ENCODE data around the gene SSC4D. TPM values are rescaled to one million over a fixed set of nuclear protein-coding genes. Genes with fewer than 3 reads are reported as not detected.
"Not testable (repeated sequence)": the region's sequence is repeated elsewhere in the genome, so short reads cannot be mapped to it uniquely, and the experiment has no call there.

SSC4D gene
- total and polyA plus RNA-seq, 4 donors: 0.28 to 2.1 (median 1.9) TPM

- DNase-seq (no peak), ATAC-seq (ENCODE audit: insufficient read depth, low FRiP score) (no peak)
- TF ChIP-seq CTCF (IDR thresholded peaks at IDR 0.05; ENCODE audit: control extremely low read depth, extremely low read depth): no peak
- Histone ChIP-seq H3K36me3 (ENCODE audit: control insufficient read depth in 4 of 4, insufficient read depth in 4 of 4, low read length in 4 of 4) (no peaks in the 10 kb centered on the region), H3K27me3 (ENCODE audit: control insufficient read depth in 3 of 3, insufficient read depth in 3 of 3, low read length in 2 of 3) (no peaks in the 10 kb centered on the region), H3K9ac (ENCODE audit: insufficient read depth in 1 of 2, low read length in 2 of 2) (no peak overlapping the region), H3K9me3 (ENCODE audit: control insufficient read depth in 4 of 4, insufficient read depth in 3 of 4, low read length in 3 of 4) (no peaks in the 10 kb centered on the region), H3K27ac (ENCODE audit: low read depth in 1 of 2, low read length in 1 of 2) (no peak overlapping the region), H3K4me1 (ENCODE audit: control insufficient read depth in 5 of 5, insufficient read depth in 5 of 5, low read length in 5 of 5) (peaks cover 0 to 2% (median 0%) of the 10 kb centered on the region in 5 donors), H3K4me3 (no peak overlapping the region)
- 76 to 86% methylated on average over 2 to 4 of the region's 4 CpGs for WGBS, 2 donors
Observed at GRCh38 chr7:76407718-76408117, 1.8 kb downstream of the SSC4D start.

DNA sequence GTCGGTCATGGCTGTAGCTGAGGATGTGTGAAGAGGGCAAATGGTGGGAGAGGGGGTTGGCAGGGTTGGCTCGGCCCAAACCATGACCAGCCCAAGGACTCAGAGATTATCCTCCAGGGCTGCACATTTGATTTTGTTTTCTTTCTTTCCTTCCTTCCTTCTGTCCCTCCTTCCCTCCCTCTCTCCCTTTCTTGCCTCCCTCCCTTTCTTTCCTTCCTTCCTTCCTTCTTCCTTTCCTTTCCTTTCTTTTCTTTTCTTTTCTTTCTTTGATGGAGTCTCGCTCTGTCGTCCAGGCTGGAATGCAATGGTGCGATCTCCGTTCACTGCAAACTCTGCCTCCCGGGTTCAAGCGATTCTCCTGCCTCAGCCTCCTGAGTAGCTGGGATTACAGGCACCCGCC, 3.8 kb downstream of the SSC4D start:
- WGBS, 2 donors: 86 to 91% methylated on average over 9 of the region's 9 CpGs
- H3K4me1 ChIP-seq (ENCODE audit: control insufficient read depth in 5 of 5, insufficient read depth in 5 of 5, low read length in 5 of 5): peaks cover 0 to 2% (median 0%) of the 10 kb centered on the region in 5 donors

DNA sequence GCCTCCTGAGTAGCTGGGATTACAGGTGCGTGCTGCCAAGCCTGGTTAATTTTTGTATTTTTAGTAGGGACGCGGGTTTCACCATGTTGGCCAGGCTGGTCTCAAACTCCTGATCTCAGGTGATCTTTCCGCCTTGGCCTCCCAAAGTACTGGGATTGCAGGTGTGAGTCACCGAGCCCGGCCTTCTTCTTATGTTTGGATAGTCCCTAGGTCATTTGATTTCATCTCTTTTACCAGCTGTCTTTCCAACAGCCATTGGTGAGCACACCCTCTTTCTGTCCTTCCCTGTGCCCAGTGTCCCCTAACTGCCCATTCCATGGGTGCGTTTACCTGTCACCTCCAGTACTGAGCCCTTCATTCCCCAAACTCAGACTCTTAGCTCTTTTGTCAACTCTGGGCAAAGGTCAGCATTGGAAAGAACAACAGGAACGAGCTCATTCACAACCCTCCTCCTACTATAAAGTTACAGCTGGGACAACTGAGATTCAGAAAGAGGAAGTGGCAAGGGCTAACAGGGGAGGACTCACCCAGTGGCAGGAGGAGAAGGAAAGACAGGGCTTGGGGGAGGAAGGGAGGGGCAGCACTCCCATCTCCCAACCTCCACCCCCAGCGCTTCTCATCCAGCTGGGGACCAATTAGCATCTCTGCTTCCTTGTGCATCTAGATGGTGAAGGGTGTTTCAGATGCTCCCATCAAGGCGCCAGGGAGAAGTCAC, 5.6 kb downstream of the SSC4D start:
- no peak for TF ChIP-seq CTCF (IDR thresholded peaks at IDR 0.05; ENCODE audit: control extremely low read depth, extremely low read depth)
- no peak overlapping the region for H3K4me3 ChIP-seq
- WGBS, 2 donors: 78 to 81% methylated on average over 10 of the region's 10 CpGs
- H3K27me3 ChIP-seq (ENCODE audit: control insufficient read depth in 3 of 3, insufficient read depth in 3 of 3, low read length in 2 of 3): no peaks in the 10 kb centered on the region
- peaks cover 0 to 1% (median 0%) of the 10 kb centered on the region in 4 donors for H3K9me3 ChIP-seq (ENCODE audit: control insufficient read depth in 4 of 4, insufficient read depth in 3 of 4, low read length in 3 of 4)
- H3K4me1 ChIP-seq (ENCODE audit: control insufficient read depth in 5 of 5, insufficient read depth in 5 of 5, low read length in 5 of 5): peaks cover 0 to 2% (median 0%) of the 10 kb centered on the region in 5 donors
- ATAC-seq (ENCODE audit: insufficient read depth, low FRiP score) (peak; percentile 61), DNase-seq (no peak)
- H3K36me3 ChIP-seq (ENCODE audit: control insufficient read depth in 4 of 4, insufficient read depth in 4 of 4, low read length in 4 of 4): no peaks in the 10 kb centered on the region
- no peak overlapping the region for H3K27ac ChIP-seq (ENCODE audit: low read depth in 1 of 2, low read length in 1 of 2)
- H3K9ac ChIP-seq (ENCODE audit: insufficient read depth in 1 of 2, low read length in 2 of 2): no peak overlapping the region

More for the DNA sequence above, 3.8 kb downstream of the SSC4D start:
- no peak for ATAC-seq (ENCODE audit: insufficient read depth, low FRiP score)
- Histone ChIP-seq H3K9ac (ENCODE audit: insufficient read depth in 1 of 2, low read length in 2 of 2) (no peak overlapping the region), H3K27me3 (ENCODE audit: control insufficient read depth in 3 of 3, insufficient read depth in 3 of 3, low read length in 2 of 3) (no peaks in the 10 kb centered on the region), H3K27ac (ENCODE audit: low read depth in 1 of 2, low read length in 1 of 2) (no peak overlapping the region), H3K4me3 (peak overlapping the region; percentile 4), H3K9me3 (ENCODE audit: control insufficient read depth in 4 of 4, insufficient read depth in 3 of 4, low read length in 3 of 4) (no peaks in the 10 kb centered on the region), H3K36me3 (ENCODE audit: control insufficient read depth in 4 of 4, insufficient read depth in 4 of 4, low read length in 4 of 4) (no peaks in the 10 kb centered on the region)
- TF ChIP-seq CTCF (IDR thresholded peaks at IDR 0.05; ENCODE audit: control extremely low read depth, extremely low read depth): no peak
- no peak for DNase-seq

- not testable (repeated sequence) for ATAC-seq (ENCODE audit: insufficient read depth, low FRiP score); DNase-seq; H3K9me3 ChIP-seq (ENCODE audit: control insufficient read depth in 4 of 4, insufficient read depth in 3 of 4, low read length in 3 of 4)
Observed at GRCh38 chr7:76403097-76403496, 6.4 kb downstream of the SSC4D start.

More at GRCh38 chr7:76403097-76403496, 6.4 kb downstream of the SSC4D start:
- H3K9ac ChIP-seq (ENCODE audit: insufficient read depth in 1 of 2, low read length in 2 of 2); H3K4me1 ChIP-seq (ENCODE audit: control insufficient read depth in 5 of 5, insufficient read depth in 5 of 5, low read length in 5 of 5); H3K27ac ChIP-seq (ENCODE audit: low read depth in 1 of 2, low read length in 1 of 2); H3K36me3 ChIP-seq (ENCODE audit: control insufficient read depth in 4 of 4, insufficient read depth in 4 of 4, low read length in 4 of 4); H3K27me3 ChIP-seq (ENCODE audit: control insufficient read depth in 3 of 3, insufficient read depth in 3 of 3, low read length in 2 of 3); H3K4me3 ChIP-seq: not testable (repeated sequence)
- 65 to 71% methylated on average over 8 of the region's 8 CpGs for WGBS, 2 donors
